ENCODE measurements around the gene MRPS10. TPM values are rescaled to one million over a fixed set of nuclear protein-coding genes. Genes with fewer than 3 reads are reported as not detected.

The MRPS10 gene
- total RNA-seq, 2 experiments from 2014 or later, result 17.1 to 18.4 TPM

- POLR2A ChIA-PET, result no interaction called here
- CTCF ChIA-PET, result no interaction called here
Observed at GRCh38 chr6:42254505-42254904, 36.8 kb upstream of the MRPS10 start.

GRCh38 chr6:42251911-42252637, 34.4 kb upstream of the MRPS10 start:
- DNase-seq (no peak), ATAC-seq (ENCODE audit: poor library complexity) (no peak)
- Histone ChIP-seq H3K9me3 (ENCODE audit: control insufficient read depth in 1 of 2, insufficient read depth in 1 of 2, low read length in 2 of 2) (no peaks in the 10 kb centered on the region), H3K4me3 (ENCODE audit: low read length) (no peak overlapping the region), H3K27ac (ENCODE audit: low read depth in 1 of 2, low read length in 2 of 2) (no peak overlapping the region), H3K4me1 (ENCODE audit: insufficient read depth, low read length) (no peaks in the 10 kb centered on the region), H3K27me3 (ENCODE audit: control insufficient read depth in 1 of 2, insufficient read depth in 2 of 2, low read length in 2 of 2) (no peaks in the 10 kb centered on the region), H3K36me3 (ENCODE audit: insufficient read depth, low read length) (peaks cover 68% of the 10 kb centered on the region)
- no peak for TF ChIP-seq CTCF (IDR thresholded peaks at IDR 0.05)
- Mint-ChIP-seq H3K9me3 (no peaks in the 10 kb centered on the region), H3K27ac (no peak overlapping the region), H3K4me1 (ENCODE audit: low read depth) (no peaks in the 10 kb centered on the region), H3K4me3 (no peak overlapping the region), H3K27me3 (no peaks in the 10 kb centered on the region), H3K36me3 (ENCODE audit: low read depth) (peaks cover 97% of the 10 kb centered on the region)
- ChIA-PET CTCF (no interaction called here), POLR2A (no interaction called here)
- intact Hi-C loops (cut with DNase I, micrococcal nuclease), result no loop called here

More at GRCh38 chr6:42254505-42254904, 36.8 kb upstream of the MRPS10 start:
- H3K27me3 Mint-ChIP-seq, result no peaks in the 10 kb centered on the region
- DNase-seq (no peak), ATAC-seq (ENCODE audit: poor library complexity) (no peak)
- Histone ChIP-seq H3K27ac (ENCODE audit: low read depth in 1 of 2, low read length in 2 of 2) (no peak overlapping the region), H3K4me1 (ENCODE audit: insufficient read depth, low read length) (no peaks in the 10 kb centered on the region), H3K4me3 (ENCODE audit: low read length) (no peak overlapping the region), H3K27me3 (ENCODE audit: control insufficient read depth in 1 of 2, insufficient read depth in 2 of 2, low read length in 2 of 2) (no peaks in the 10 kb centered on the region), H3K36me3 (ENCODE audit: insufficient read depth, low read length) (peaks cover 73% of the 10 kb centered on the region), H3K9me3 (ENCODE audit: control insufficient read depth in 1 of 2, insufficient read depth in 1 of 2, low read length in 2 of 2) (no peaks in the 10 kb centered on the region)
- TF ChIP-seq CTCF (IDR thresholded peaks at IDR 0.05), result no peak
- no peak overlapping the region for H3K4me3 Mint-ChIP-seq
- intact Hi-C loops (cut with DNase I, micrococcal nuclease), result no loop called here
- H3K9me3 Mint-ChIP-seq, result no peaks in the 10 kb centered on the region
- no peak overlapping the region for H3K27ac Mint-ChIP-seq
- peaks cover 96% of the 10 kb centered on the region for H3K36me3 Mint-ChIP-seq (ENCODE audit: low read depth)
- H3K4me1 Mint-ChIP-seq (ENCODE audit: low read depth), result no peaks in the 10 kb centered on the region

GRCh38 chr6:42251500-42251899, 33.8 kb upstream of the MRPS10 start:
- peaks cover 97% of the 10 kb centered on the region for H3K36me3 Mint-ChIP-seq (ENCODE audit: low read depth)
- H3K4me3 Mint-ChIP-seq, result no peak overlapping the region

More at GRCh38 chr6:42251500-42251899, 33.8 kb upstream of the MRPS10 start:
- no peaks in the 10 kb centered on the region for H3K4me1 ChIP-seq (ENCODE audit: insufficient read depth, low read length)
- no peak overlapping the region for H3K27ac Mint-ChIP-seq
- TF ChIP-seq CTCF (IDR thresholded peaks at IDR 0.05), result no peak
- no peak for ATAC-seq (ENCODE audit: poor library complexity)
- H3K27ac ChIP-seq (ENCODE audit: low read depth in 1 of 2, low read length in 2 of 2), result no peak overlapping the region
- intact Hi-C loops (cut with DNase I, micrococcal nuclease), result no loop called here
- H3K36me3 ChIP-seq (ENCODE audit: insufficient read depth, low read length), result peaks cover 68% of the 10 kb centered on the region
- no peak for DNase-seq
- no peaks in the 10 kb centered on the region for H3K27me3 Mint-ChIP-seq
- H3K27me3 ChIP-seq (ENCODE audit: control insufficient read depth in 1 of 2, insufficient read depth in 2 of 2, low read length in 2 of 2), result no peaks in the 10 kb centered on the region
- H3K9me3 Mint-ChIP-seq, result no peaks in the 10 kb centered on the region
- ChIA-PET CTCF (no interaction called here), POLR2A (interaction anchor here (0.6 kb wide), 1 partner anchor 338 kb away, joined by 5 read pairs; no protein-coding TSS in a partner anchor)
- no peaks in the 10 kb centered on the region for H3K9me3 ChIP-seq (ENCODE audit: control insufficient read depth in 1 of 2, insufficient read depth in 1 of 2, low read length in 2 of 2)
- no peaks in the 10 kb centered on the region for H3K4me1 Mint-ChIP-seq (ENCODE audit: low read depth)
- no peak overlapping the region for H3K4me3 ChIP-seq (ENCODE audit: low read length)
